NK-92 treated with Interleukin-12 subunit alpha and Interleukin-12 subunit beta, amount 100 ng/mL, for 24 hours (cell line): ENCODE measurements around the gene FHAD1.
"Not testable (repeated sequence)": the region's sequence is repeated elsewhere in the genome, so short reads cannot be mapped to it uniquely, and the experiment has no call there.

Experiments used
- DNase-seq: peaks from one replicate; lab custom pipeline; 2025; lab: John Stamatoyannopoulos, UW

FHAD1 gene

GRCh38 chr1:15370781-15371520 lies 123.9 kb downstream of the FHAD1 start:
- DNase-seq: no peak

- no peak for DNase-seq
Observed at GRCh38 chr1:15371610-15372545, 124.9 kb downstream of the FHAD1 start.

- DNase-seq: no peak
Observed at GRCh38 chr1:15378729-15379128, 131.7 kb downstream of the FHAD1 start.

GRCh38 chr1:15379151-15379550 lies 132.1 kb downstream of the FHAD1 start:
- DNase-seq: not testable (repeated sequence)

- no peak for DNase-seq
Observed at GRCh38 chr1:15380601-15381508, 133.8 kb downstream of the FHAD1 start.

- no peak for DNase-seq
Observed at GRCh38 chr1:15381805-15382204, 134.8 kb downstream of the FHAD1 start.

GRCh38 chr1:15382601-15383518 lies 135.8 kb downstream of the FHAD1 start:
- no peak for DNase-seq

- no peak for DNase-seq
Observed at GRCh38 chr1:15383810-15384209, 136.8 kb downstream of the FHAD1 start.

GRCh38 chr1:15384301-15384901 lies 137.4 kb downstream of the FHAD1 start:
- DNase-seq: no peak

- no peak for DNase-seq
Observed at GRCh38 chr1:15385420-15385819, 138.4 kb downstream of the FHAD1 start.

- no peak for DNase-seq
Observed at GRCh38 chr1:15386164-15386749, 139.2 kb downstream of the FHAD1 start.

GRCh38 chr1:15388201-15388880 lies 141.3 kb downstream of the FHAD1 start:
- DNase-seq: no peak

GRCh38 chr1:15389828-15390227 lies 142.8 kb downstream of the FHAD1 start:
- not testable (repeated sequence) for DNase-seq

- DNase-seq: no peak
Observed at GRCh38 chr1:15390667-15391066, 143.6 kb downstream of the FHAD1 start.

GRCh38 chr1:15391366-15391765 lies 144.3 kb downstream of the FHAD1 start:
- no peak for DNase-seq

- no peak for DNase-seq
Observed at GRCh38 chr1:15393475-15394257, 146.6 kb downstream of the FHAD1 start.

- no peak for DNase-seq
Observed at GRCh38 chr1:15394258-15394690, 147.3 kb downstream of the FHAD1 start.

- DNase-seq: no peak
Observed at GRCh38 chr1:15397236-15397635, 150.2 kb downstream of the FHAD1 start.

- no peak for DNase-seq
Observed at GRCh38 chr1:15399710-15400109, 152.7 kb downstream of the FHAD1 start.
